HFF-Myc (cell line): ENCODE measurements around the gene BARD1.

ENCODE experiments used
- DNase-seq: peaks from one replicate; pipeline ENCODE4 v3.0.0-alpha.2; 2011; ENCODE audit warnings: low read depth; ENCODE audit errors: extremely low read depth
- H3K4me3 ChIP-seq: replicated peaks from 2 replicates; pipeline ENCODE4 v1.5.1; 2011; ENCODE audit warnings: low read depth, mild to moderate bottlenecking, control low read depth, low read length
- TF ChIP-seq, protein P1 (sequence below): IDR thresholded peaks from 2 replicates; pipeline ENCODE4 v1.5.1; 2012; ENCODE audit warnings: mild to moderate bottlenecking, low read depth, low read length, control low read depth; ENCODE audit errors: missing control alignments

The BARD1 gene

DNA sequence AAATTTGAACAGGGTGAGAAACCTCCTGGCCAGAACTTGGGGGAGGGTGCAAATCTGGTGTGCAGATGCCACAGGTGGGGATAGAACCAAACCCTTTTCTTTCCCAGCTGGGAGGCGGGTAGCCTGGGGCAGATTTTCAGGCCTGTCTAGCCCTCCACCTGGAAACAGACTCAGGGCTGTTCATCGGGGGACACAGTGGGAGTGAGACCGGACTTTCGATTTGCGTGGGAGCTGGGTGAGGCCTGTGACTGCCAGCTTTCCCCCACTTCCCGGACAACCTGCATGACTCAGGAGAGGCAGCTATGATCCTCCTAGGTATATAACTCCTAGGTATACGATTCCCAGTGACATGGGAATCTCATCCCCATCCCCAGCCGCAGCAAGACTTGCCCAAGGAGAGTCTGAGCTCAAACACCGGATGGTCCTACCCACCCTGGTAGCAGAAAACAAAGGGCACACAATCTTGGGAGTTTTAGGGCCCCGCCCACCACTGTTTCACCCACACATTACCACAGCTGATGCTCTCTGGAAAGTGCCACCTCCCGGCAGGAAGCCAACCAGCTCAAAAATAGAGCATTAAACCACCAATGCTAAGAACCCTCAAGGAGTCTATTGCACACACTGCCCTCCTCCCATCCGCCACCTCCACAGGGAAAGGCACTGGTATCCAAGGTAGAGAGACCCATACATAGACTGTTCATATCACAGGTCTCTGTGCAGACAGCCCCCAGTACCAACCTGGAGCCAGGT is 92.5 kb downstream of the BARD1 start:
- TF ChIP-seq, protein P1, sequence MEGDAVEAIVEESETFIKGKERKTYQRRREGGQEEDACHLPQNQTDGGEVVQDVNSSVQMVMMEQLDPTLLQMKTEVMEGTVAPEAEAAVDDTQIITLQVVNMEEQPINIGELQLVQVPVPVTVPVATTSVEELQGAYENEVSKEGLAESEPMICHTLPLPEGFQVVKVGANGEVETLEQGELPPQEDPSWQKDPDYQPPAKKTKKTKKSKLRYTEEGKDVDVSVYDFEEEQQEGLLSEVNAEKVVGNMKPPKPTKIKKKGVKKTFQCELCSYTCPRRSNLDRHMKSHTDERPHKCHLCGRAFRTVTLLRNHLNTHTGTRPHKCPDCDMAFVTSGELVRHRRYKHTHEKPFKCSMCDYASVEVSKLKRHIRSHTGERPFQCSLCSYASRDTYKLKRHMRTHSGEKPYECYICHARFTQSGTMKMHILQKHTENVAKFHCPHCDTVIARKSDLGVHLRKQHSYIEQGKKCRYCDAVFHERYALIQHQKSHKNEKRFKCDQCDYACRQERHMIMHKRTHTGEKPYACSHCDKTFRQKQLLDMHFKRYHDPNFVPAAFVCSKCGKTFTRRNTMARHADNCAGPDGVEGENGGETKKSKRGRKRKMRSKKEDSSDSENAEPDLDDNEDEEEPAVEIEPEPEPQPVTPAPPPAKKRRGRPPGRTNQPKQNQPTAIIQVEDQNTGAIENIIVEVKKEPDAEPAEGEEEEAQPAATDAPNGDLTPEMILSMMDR, result no peak
- no peak overlapping the region for H3K4me3 ChIP-seq
- no peak for DNase-seq

DNA sequence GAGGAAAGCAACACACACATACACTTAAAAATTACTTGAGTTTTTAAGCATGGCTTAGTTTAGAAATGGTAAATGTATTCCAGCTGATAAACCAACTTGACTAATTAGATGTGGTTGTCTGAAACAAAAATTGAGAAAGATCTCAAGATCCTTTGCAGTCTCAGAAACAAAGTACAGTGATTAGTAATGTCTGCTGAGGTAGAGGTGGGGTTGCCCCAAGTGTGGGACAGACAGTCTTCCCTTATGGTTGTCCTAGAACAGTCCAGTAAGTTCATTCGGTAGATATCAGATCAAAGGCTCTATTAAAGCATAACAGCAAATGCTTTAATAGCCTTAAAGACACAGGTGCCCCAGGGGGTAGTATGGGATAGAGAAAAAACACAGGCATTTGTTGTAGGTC is 94.5 kb downstream of the BARD1 start:
- TF ChIP-seq, protein P1, result no peak
- H3K4me3 ChIP-seq, result no peak overlapping the region
- DNase-seq, result no peak

DNA sequence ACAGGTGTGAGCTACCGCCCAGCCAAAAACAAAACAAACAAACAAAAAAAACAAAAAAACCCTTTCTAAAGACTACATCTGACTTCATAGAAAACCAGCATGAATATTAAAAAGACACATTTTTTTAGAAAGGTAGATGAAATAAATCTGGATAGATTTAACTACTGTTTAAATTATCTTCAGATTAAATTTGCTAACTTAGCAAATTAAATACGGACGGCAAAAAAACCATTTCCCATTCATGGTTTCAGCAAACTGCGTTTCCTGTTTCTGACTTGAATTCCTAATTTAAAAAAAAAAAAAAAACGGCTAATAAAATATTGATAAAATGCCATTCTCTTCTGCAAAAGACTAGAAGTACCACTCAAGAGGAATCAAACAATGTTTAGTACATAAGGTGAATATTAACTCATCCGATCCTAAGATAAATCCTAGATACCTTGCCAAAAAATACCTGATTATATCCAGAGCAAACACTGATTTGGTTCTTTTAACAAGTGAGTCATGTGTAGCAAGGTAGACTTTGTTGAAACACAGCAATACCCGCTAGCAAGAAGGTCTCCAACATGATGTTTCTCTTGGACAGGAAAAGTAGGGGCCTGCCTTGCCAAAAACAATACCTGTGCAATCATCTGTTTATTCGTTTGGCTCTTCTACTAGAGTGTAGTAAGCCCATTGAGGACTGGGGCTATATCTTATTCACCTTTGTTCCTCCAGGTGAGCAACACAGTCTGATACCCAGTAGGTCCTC is 96.2 kb downstream of the BARD1 start:
- DNase-seq, result no peak
- TF ChIP-seq, protein P1, result no peak

DNA sequence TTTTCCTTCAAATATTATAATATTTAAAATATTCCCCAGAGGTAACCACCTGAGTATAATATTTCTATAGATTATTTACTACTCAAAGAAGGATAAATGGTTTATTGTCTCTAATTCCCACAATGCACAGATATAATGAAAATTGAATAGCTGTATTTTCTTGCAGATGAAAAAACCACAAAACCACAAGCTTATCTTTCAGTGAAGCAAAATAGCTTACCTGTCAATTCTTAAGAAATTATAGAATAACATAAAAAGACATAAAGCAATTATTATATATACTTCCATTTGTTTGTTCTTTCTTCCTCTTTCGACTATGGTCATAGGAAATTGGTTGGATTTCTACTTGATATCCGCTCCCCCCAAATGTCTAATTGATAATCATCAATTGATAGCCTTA is 98.8 kb downstream of the BARD1 start:
- no peak for DNase-seq
- H3K4me3 ChIP-seq, result no peak overlapping the region

More for the DNA sequence above, 96.2 kb downstream of the BARD1 start:
- H3K4me3 ChIP-seq, result no peak overlapping the region

DNA sequence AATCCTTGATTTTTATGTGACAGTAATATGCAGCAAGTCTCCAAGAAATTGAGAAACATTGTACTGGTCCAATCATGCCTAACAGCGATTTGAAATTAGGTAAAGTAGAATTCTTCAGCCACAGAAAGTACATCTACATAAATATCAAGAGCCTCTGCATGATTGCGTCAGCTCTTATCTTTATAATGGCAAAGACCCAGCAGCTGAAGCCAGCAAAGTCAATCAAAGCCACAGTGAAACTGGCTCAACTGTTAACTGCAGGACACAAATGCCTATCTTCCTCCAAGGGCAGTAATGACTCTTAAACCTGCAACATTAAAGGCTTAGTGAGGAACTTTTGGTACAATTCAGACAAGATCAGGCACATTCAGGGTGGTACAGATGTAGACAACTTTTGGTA is 102.5 kb downstream of the BARD1 start:
- no peak for DNase-seq
- TF ChIP-seq, protein P1, result no peak
- H3K4me3 ChIP-seq, result no peak overlapping the region

More for the DNA sequence above, 98.8 kb downstream of the BARD1 start:
- TF ChIP-seq, protein P1, result no peak

DNA sequence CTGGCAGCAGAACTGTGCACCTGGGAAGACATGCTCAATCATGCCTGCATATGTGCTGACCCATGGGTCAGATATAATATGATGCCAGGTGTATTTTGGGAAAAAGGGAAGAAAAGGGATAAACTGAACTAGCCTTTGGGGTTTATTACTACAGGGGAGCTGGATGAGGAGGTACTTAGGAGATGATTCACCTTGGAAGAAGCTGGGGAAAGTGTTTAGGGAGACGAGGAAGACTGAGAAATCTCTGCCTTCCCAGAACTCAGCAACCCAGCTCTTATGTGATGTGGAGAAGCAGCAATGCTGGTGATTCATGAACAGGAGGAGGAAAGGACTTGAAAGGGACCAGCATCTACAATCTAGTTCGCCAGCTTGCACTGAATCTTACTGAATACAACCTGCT is 110.2 kb downstream of the BARD1 start:
- no peak overlapping the region for H3K4me3 ChIP-seq
- DNase-seq, result no peak
- TF ChIP-seq, protein P1, result no peak

DNA sequence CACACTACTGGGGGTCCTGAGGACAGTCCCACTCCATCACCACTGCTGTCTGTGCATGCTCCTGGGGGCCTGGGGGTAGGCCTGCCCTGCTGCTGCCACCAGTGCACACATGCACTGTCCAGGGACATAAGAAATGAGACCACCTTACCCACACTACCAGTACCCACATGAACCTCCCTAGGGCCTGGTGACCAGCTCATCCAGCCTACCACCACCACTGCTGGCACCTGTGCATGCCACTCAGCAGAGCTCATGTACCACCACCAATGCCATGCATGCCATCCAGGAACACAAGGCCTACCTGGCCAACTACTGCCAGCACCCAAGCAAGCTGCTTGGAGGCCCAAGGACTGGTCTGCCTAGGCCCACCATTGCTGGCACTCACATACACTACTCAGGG is 112.8 kb downstream of the BARD1 start:
- no peak for DNase-seq

More for the DNA sequence above, 112.8 kb downstream of the BARD1 start:
- H3K4me3 ChIP-seq, result no peak overlapping the region
- TF ChIP-seq, protein P1, result no peak
